ENCODE data around the gene CBY3. TPM values are rescaled to one million over a fixed set of nuclear protein-coding genes. Genes with fewer than 3 reads are reported as not detected.
A peak's percentile ranks its signal among the peaks of the same experiment; 100 is the strongest.

Gene CBY3
- polyA plus RNA-seq (2011; rRNA removed): not detected in 2 replicates
- not detected in 2 replicates for polyA plus RNA-seq (2012; cell fraction: cytosol; rRNA removed)
- polyA plus RNA-seq (2012; cell fraction: nucleus; rRNA removed): 0.07 TPM in 1 of 2 replicates, not detected in the other
- not detected in 3 replicates for polyA plus RNA-seq (2017; fragmentation: RNase III; extraction: RNeasy Plus Mini Kit Qiagen cat#74134 plus additional on column Dnase treatment)
- polyA minus RNA-seq (2011; rRNA and poly(A)+ RNA removed): not detected in 2 replicates

DNA sequence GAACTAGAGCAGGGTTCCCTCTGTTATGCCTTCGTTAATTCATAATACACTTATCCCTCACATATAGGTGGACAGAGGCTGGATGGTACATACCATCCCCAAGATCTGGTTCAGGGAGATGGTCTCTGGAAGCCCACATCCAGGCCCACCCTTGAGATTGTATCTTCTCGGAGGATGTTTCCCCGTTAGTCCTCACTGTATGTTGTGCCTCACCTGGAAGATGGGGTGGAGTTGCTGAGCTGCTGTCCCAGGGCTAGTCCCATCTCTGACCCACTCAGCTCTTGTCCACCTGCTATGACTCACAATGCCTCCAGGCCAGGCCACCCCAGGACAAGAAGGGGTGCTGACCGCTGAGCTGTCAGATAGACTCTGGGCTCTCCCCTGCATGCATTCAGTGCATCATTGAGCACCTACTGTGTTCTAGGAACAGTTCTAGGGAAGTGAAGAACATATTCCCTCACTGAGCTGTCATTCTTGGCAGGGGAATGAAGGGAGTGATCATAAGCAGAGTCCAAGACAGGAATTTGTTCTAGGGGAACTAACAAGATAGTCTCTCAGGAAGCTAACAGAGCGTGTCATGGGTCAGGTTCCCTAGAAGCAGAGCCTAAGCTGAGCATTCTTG lies at the start of gene CBY3:
CBY3 (minus strand) TSS at position 255 of the 622 bp plus-strand sequence; CDS start at position 139, 116 bp downstream.
- TF ChIP-seq NFE2L2 (conservative IDR thresholded peaks at IDR 0.05; ENCODE audit: low read length): no peak
- TF ChIP-seq RCOR1 (IDR thresholded peaks at IDR 0.05; ENCODE audit: low read depth, low read length): no peak
- TF ChIP-seq ZC3H11A (IDR thresholded peaks at IDR 0.05): no peak
- TF ChIP-seq BHLHE40 (IDR thresholded peaks at IDR 0.05; ENCODE audit: low read depth, low read length): no peak
- no peak for TF ChIP-seq TFCP2L1 (CRISPR knock-in tag; IDR thresholded peaks at IDR 0.05)
- TF ChIP-seq NPAS2 (CRISPR knock-in tag; IDR thresholded peaks at IDR 0.05; ENCODE audit: borderline replicate concordance): no peak
- no peak for TF ChIP-seq SREBF2 (IDR thresholded peaks at IDR 0.05)
- TF ChIP-seq E2F6 (IDR thresholded peaks at IDR 0.05; ENCODE audit: borderline replicate concordance, low read depth): no peak
- TF ChIP-seq HOXA7 (CRISPR knock-in tag; IDR thresholded peaks at IDR 0.05): no peak
- no peak for TF ChIP-seq EHMT2 (IDR thresholded peaks at IDR 0.05; ENCODE audit: low read depth)
- no peak for TF ChIP-seq KDM1A (IDR thresholded peaks at IDR 0.05; ENCODE audit: low read depth)
- no peak for TF ChIP-seq RARB (CRISPR knock-in tag; IDR thresholded peaks at IDR 0.05)
- TF ChIP-seq, protein P1, sequence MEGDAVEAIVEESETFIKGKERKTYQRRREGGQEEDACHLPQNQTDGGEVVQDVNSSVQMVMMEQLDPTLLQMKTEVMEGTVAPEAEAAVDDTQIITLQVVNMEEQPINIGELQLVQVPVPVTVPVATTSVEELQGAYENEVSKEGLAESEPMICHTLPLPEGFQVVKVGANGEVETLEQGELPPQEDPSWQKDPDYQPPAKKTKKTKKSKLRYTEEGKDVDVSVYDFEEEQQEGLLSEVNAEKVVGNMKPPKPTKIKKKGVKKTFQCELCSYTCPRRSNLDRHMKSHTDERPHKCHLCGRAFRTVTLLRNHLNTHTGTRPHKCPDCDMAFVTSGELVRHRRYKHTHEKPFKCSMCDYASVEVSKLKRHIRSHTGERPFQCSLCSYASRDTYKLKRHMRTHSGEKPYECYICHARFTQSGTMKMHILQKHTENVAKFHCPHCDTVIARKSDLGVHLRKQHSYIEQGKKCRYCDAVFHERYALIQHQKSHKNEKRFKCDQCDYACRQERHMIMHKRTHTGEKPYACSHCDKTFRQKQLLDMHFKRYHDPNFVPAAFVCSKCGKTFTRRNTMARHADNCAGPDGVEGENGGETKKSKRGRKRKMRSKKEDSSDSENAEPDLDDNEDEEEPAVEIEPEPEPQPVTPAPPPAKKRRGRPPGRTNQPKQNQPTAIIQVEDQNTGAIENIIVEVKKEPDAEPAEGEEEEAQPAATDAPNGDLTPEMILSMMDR (IDR thresholded peaks at IDR 0.05): no peak
- FAIRE-seq (no peak), DNase-seq (ENCODE audit: low read depth in 1 of 2, low spot score in 1 of 2) (no peak), ATAC-seq (no peak)
- ChIA-PET POLR2A (interaction anchor here (1.2 to 3.3 kb wide), 3 partner anchors 51 to 57 kb away, joined by 3 to 15 read pairs (median 3); partner anchors contain the start of genes HNRNPH1 and MAML1), CTCF (interaction anchor here (0.7 to 1.7 kb wide), 6 partner anchors 9 to 116 kb away, joined by 3 to 7 read pairs (median 4); no protein-coding TSS in a partner anchor)
- H3K27ac ChIP-seq: no peak within 1 kb of the TSS
- H3K4me2 ChIP-seq: peak within 1 kb of the TSS; percentile 32
- WGBS (ENCODE audit: missing lambda C conversion rate): 83% methylated on average over 5 of the region's 5 CpGs
- no peaks in the 10 kb centered on the region for H3K9me3 ChIP-seq
- no peak within 1 kb of the TSS for H3K4me3 ChIP-seq
- peaks cover 38% of the 10 kb centered on the region for H3K4me1 ChIP-seq

DNA sequence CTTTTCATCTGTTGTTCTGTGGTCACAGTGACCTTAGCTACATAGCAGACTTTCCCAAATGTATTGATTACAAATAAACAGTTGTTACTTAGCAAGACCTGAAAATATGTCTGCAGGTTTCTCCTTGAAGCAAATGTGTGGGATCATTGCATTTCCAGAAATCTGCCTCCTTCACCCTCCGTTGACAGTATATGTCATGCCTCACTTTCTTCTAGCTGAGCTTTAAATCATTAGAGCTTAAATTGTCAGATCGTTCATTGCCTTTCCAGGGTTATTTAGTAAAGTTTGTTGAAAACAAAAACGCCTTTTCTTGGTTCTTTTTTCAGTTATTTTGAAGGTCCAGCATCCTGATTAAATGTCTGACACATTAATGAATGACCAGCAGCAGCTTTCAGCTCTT lies 49.5 kb upstream of the CBY3 start:
- H3K27ac ChIP-seq: no peak overlapping the region
- no peak overlapping the region for H3K4me3 ChIP-seq
- 64% methylated on average over 3 of the region's 3 CpGs for WGBS (ENCODE audit: missing lambda C conversion rate)
- no peak for ATAC-seq
- H3K4me2 ChIP-seq: no peak overlapping the region
- H3K9me3 ChIP-seq: no peaks in the 10 kb centered on the region
- peaks cover 26% of the 10 kb centered on the region for H3K4me1 ChIP-seq
- CTCF ChIA-PET: interaction anchor here (1.1 to 1.6 kb wide), 4 partner anchors 19 to 62 kb away, joined by 3 to 5 read pairs (median 4); no protein-coding TSS in a partner anchor
- no peak for DNase-seq (ENCODE audit: low read depth in 1 of 2, low spot score in 1 of 2)
- TF ChIP-seq EP300 (IDR thresholded peaks at IDR 0.05) (no peak), PHF8 (IDR thresholded peaks at IDR 0.05; ENCODE audit: borderline replicate concordance, low read depth) (no peak), ZFP36 (IDR thresholded peaks at IDR 0.05; ENCODE audit: borderline replicate concordance, partially characterized antibody) (no peak), CEBPB (IDR thresholded peaks at IDR 0.05) (no peak), HOXA7 (CRISPR knock-in tag; IDR thresholded peaks at IDR 0.05) (no peak), JUN (IDR thresholded peaks at IDR 0.05) (no peak), SREBF2 (IDR thresholded peaks at IDR 0.05) (no peak), JUNB (IDR thresholded peaks at IDR 0.05) (no peak), HOXB13 (CRISPR knock-in tag; IDR thresholded peaks at IDR 0.05; ENCODE audit: low read depth) (no peak), FOSL2 (IDR thresholded peaks at IDR 0.05) (no peak), FOSL2 (CRISPR knock-in tag; IDR thresholded peaks at IDR 0.05) (no peak), GATA3 (IDR thresholded peaks at IDR 0.05; ENCODE audit: borderline replicate concordance) (no peak), HMGXB4 (CRISPR knock-in tag; IDR thresholded peaks at IDR 0.05; ENCODE audit: borderline replicate concordance) (no peak), KDM5A (IDR thresholded peaks at IDR 0.05) (no peak), RAD21 (conservative IDR thresholded peaks at IDR 0.05 in 1 of 2, IDR thresholded peaks at IDR 0.05 in 1 of 2) (no peak), ELK1 (IDR thresholded peaks at IDR 0.05; ENCODE audit: low read depth, low read length) (no peak), KDM1A (IDR thresholded peaks at IDR 0.05; ENCODE audit: low read depth) (no peak)
- POLR2A ChIA-PET: interaction anchor here (1.1 kb wide), 1 partner anchor 67 kb away, joined by 3 read pairs; no protein-coding TSS in a partner anchor
- FAIRE-seq: no peak
